GM23338 (cell line): Measurements from ENCODE around the gene KSR2. TPM values are rescaled to one million over a fixed set of nuclear protein-coding genes. Genes with fewer than 3 reads are reported as not detected.

Source experiments
- ATAC-seq: fragments of 200-7000 bp; cut with Tn5 transposase; 3 replicates; pipeline ENCODE4 v1.9.1; 2020
- DNase-seq: peaks from one replicate; pipeline ENCODE4 v3.0.0-alpha.2; 2015; ENCODE audit warnings: low spot score
- H2AFZ ChIP-seq: fragments of 200-600 bp; sonication (generic); 2 replicates; pipeline ENCODE4 v1.8.0; 2016; ENCODE audit warnings: antibody characterized with exemption, mild to moderate bottlenecking, moderate library complexity
- H3F3A ChIP-seq: fragments of 200-600 bp; sonication (generic); replicated peaks from 2 replicates; pipeline ENCODE4 v1.8.0; 2017; ENCODE audit warnings: antibody characterized with exemption, mixed run types, low read depth
- H3K27ac ChIP-seq: fragments of 200-600 bp; sonication (generic); 2 replicates; pipeline ENCODE4 v1.6.1; 2016; ENCODE audit warnings: low read depth
- H3K27me3 ChIP-seq: fragments of 200-600 bp; sonication (generic); 2 replicates; pipeline ENCODE4 v1.8.0; 2016; ENCODE audit warnings: mild to moderate bottlenecking, mixed run types, moderate library complexity; ENCODE audit not compliant: insufficient read depth
- H3K36me3 ChIP-seq: fragments of 200-600 bp; sonication (generic); 2 replicates; pipeline ENCODE4 v1.8.0; 2016; ENCODE audit warnings: mild to moderate bottlenecking; ENCODE audit not compliant: insufficient read depth
- H3K4me1 ChIP-seq: fragments of 200-600 bp; sonication (generic); 2 replicates; pipeline ENCODE4 v1.8.0; 2016; ENCODE audit warnings: mild to moderate bottlenecking, moderate library complexity; ENCODE audit not compliant: insufficient read depth
- H3K4me2 ChIP-seq: fragments of 200-600 bp; sonication (generic); 2 replicates; pipeline ENCODE4 v1.7.1; 2017; ENCODE audit warnings: mixed run types
- H3K4me3 ChIP-seq: fragments of 200-600 bp; sonication (generic); 2 replicates; pipeline ENCODE4 v1.6.1; 2016; ENCODE audit warnings: mixed run types
- H3K79me2 ChIP-seq: fragments of 200-600 bp; sonication (generic); replicated peaks from 2 replicates; pipeline ENCODE4 v1.8.0; 2017; ENCODE audit warnings: mild to moderate bottlenecking; ENCODE audit not compliant: insufficient read depth
- H3K9me2 ChIP-seq: fragments of 200-600 bp; sonication (generic); 2 replicates; pipeline ENCODE4 v1.8.0; 2017; ENCODE audit not compliant: insufficient read depth
- H4K20me1 ChIP-seq: fragments of 200-600 bp; sonication (generic); replicated peaks from 2 replicates; pipeline ENCODE4 v1.8.0; 2017; ENCODE audit warnings: mild to moderate bottlenecking; ENCODE audit not compliant: insufficient read depth
- H3K27ac Mint-ChIP-seq: 2 replicates; pipeline ENCODE4 v1.8.0; 2020; ENCODE audit warnings: inconsistent platforms, mild to moderate bottlenecking, moderate library complexity, mixed read lengths
- H3K27me3 Mint-ChIP-seq: 3 replicates; pipeline ENCODE4 v1.8.0; 2022; ENCODE audit warnings: low read depth, mild to moderate bottlenecking, moderate library complexity, mixed read lengths, inconsistent platforms; ENCODE audit not compliant: insufficient read depth, poor library complexity
- H3K36me3 Mint-ChIP-seq: 3 replicates; pipeline ENCODE4 v1.8.0; 2021; ENCODE audit warnings: low read depth, mild to moderate bottlenecking, inconsistent platforms, moderate library complexity, mixed read lengths
- H3K4me1 Mint-ChIP-seq: 3 replicates; pipeline ENCODE4 v1.8.0; 2020; ENCODE audit warnings: mild to moderate bottlenecking, inconsistent platforms, mixed read lengths
- H3K4me3 Mint-ChIP-seq: 3 replicates; pipeline ENCODE4 v1.8.0; 2021; ENCODE audit warnings: moderate library complexity, mild to moderate bottlenecking, inconsistent platforms, mixed read lengths
- H3K9me3 Mint-ChIP-seq: 3 replicates; pipeline ENCODE4 v1.8.0; 2020; ENCODE audit warnings: moderate library complexity, mild to moderate bottlenecking, inconsistent platforms, mixed read lengths
- CTCF ChIP-seq, 2 experiments: fragments of 200-600 bp in 1 of 2; sonication (generic) in 1 of 2; conservative IDR thresholded peaks; 2 replicates each; pipeline versions ENCODE4 v1.5.1 to v1.6.1; 2016 to 2017; ENCODE audit warnings: antibody characterized with exemption in 2 of 2, low read depth in 2 of 2, mild to moderate bottlenecking in 2 of 2, moderate library complexity in 1 of 2
- POLR2AphosphoS5 ChIP-seq: IDR thresholded peaks from 2 replicates; pipeline ENCODE4 v1.6.1; 2016; ENCODE audit warnings: antibody characterized with exemption, low read depth
- REST ChIP-seq: IDR thresholded peaks from one replicate; pipeline ENCODE4 v1.6.1; 2018; ENCODE audit warnings: antibody characterized with exemption; ENCODE audit not compliant: unreplicated experiment
- ZNF331 ChIP-seq: fragments of 250-450 bp; sonication (Bioruptor Pico); IDR thresholded peaks from 2 replicates; pipeline ENCODE4 v1.5.0; 2020; ENCODE audit warnings: low read depth, mild to moderate bottlenecking, moderate library complexity
- polyA plus RNA-seq: library from polyadenylated mRNA; unstranded; fragments of >200 nt; fragmentation: Nextera tagmentation; extraction: Ambion mirVana; gene quantifications from 2 replicates; pipeline ENCODE4 v1.2.1, GENCODE V29; 2016
- total RNA-seq: library from RNA; depleted of rRNA; stranded (reverse); fragments of >200 nt; shearing (Covaris generic); gene quantifications from 2 replicates; pipeline ENCODE4 v1.2.3, GENCODE V29; 2014

The KSR2 gene
- total and polyA plus RNA-seq, 2 experiments from 2014 or later, result 1.1 to 2.7 TPM

GRCh38 chr12:117590999-117591398 lies 377.8 kb downstream of the KSR2 start:
- H3K27ac ChIP-seq, result no peak overlapping the region
- no peaks in the 10 kb centered on the region; the same call in 2 of the 3 replicates for H3K9me3 Mint-ChIP-seq

More at GRCh38 chr12:117590999-117591398, 377.8 kb downstream of the KSR2 start:
- Mint-ChIP-seq H3K27ac (0 out of 2 replicates have a peak overlapping the region, but pooled peaks have one; percentile 21), H3K4me3 (no peak overlapping the region), H3K27me3 (peaks cover 3% of the 10 kb centered on the region), H3K4me1 (peaks cover 21% of the 10 kb centered on the region), H3K36me3 (no peaks in the 10 kb centered on the region)
- ATAC-seq (no peak), DNase-seq (peak; percentile 20)
- TF ChIP-seq POLR2AphosphoS5 (no peak), CTCF (conservative IDR thresholded peaks at IDR 0.05; ENCODE audit: low read depth in 2 of 2) (peak; percentile 27 to 50; a peak in 2 of 4 replicates), ZNF331 (no peak), REST (no peak)
- H2AFZ ChIP-seq, result no peak overlapping the region
- no peaks in the 10 kb centered on the region for H3F3A ChIP-seq
- no peaks in the 10 kb centered on the region for H3K27me3 ChIP-seq
- H3K36me3 ChIP-seq, result no peaks in the 10 kb centered on the region
- no peak overlapping the region for H3K4me3 ChIP-seq
- no peak overlapping the region for H3K4me2 ChIP-seq
- H4K20me1 ChIP-seq, result no peaks in the 10 kb centered on the region
- H3K79me2 ChIP-seq, result no peaks in the 10 kb centered on the region
- H3K9me2 ChIP-seq, result no peaks in the 10 kb centered on the region
- H3K4me1 ChIP-seq, result peaks cover 9% of the 10 kb centered on the region
